ENCODE results near the gene AP5B1.

The AP5B1 gene

DNA sequence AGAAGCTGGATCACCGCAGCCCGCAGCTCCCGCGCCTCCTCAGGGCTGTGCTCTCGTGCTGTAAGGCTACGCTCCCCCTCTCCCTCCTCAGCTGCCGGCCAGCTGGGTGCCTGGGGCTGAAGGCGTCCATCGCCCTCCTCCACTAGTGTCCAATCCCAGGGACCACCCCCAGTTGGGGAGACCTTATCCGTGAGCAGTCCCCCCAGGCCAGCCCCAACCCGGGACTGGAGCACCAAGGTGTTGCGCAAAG, 1.2 kb downstream of the AP5B1 start:
- DNase-seq = no peak
- H3K4ac ChIP-seq (ENCODE audit: low read depth in 1 of 2, low read length in 2 of 2) = no peak overlapping the region
- peaks cover 30% of the 10 kb centered on the region for H3K4me1 ChIP-seq (ENCODE audit: control insufficient read depth, insufficient read depth, low read depth, low read length)
- no peak overlapping the region for H2AK5ac ChIP-seq (ENCODE audit: low read length, severe bottlenecking)
- H2AFZ ChIP-seq (ENCODE audit: low read depth, low read length) = no peak overlapping the region
- peaks cover 28 to 37% of the 10 kb centered on the region in 2 experiments for H3K36me3 ChIP-seq (ENCODE audit: control insufficient read depth in 1 of 2, insufficient read depth in 2 of 2, low read depth in 1 of 2, low read length in 2 of 2)
- peak overlapping the region; percentile 66 for H4K8ac ChIP-seq (ENCODE audit: low read length)
- H3K27me3 ChIP-seq (ENCODE audit: control insufficient read depth in 1 of 2, insufficient read depth in 1 of 2, low read length in 2 of 2) = peaks cover 0 to 17% of the 10 kb centered on the region in 2 experiments
- no peaks in the 10 kb centered on the region for H3K9me3 ChIP-seq (ENCODE audit: control insufficient read depth, low read length)
- no peak overlapping the region for H2BK15ac ChIP-seq (ENCODE audit: low read depth, poor library complexity, severe bottlenecking)
- H3K4me2 ChIP-seq (ENCODE audit: low read length, poor library complexity, severe bottlenecking) = peak overlapping the region; percentile 75
- peak overlapping the region in 1 of 2 experiments; percentile 8 for H3K14ac ChIP-seq (ENCODE audit: low read length in 2 of 2)
- no peak overlapping the region for H2BK120ac ChIP-seq (ENCODE audit: low read depth, low read length)
- H3K18ac ChIP-seq (ENCODE audit: low read depth in 1 of 2, low read length in 2 of 2) = no peak overlapping the region
- no peak overlapping the region for H4K91ac ChIP-seq (ENCODE audit: low read length)
- peak overlapping the region; percentile 94 for H3K9ac ChIP-seq (ENCODE audit: low read length)
- no peak overlapping the region for H2BK12ac ChIP-seq (ENCODE audit: low read length in 2 of 2)
- peak overlapping the region; percentile 76 to 85 for H3K4me3 ChIP-seq (ENCODE audit: insufficient read depth in 1 of 2, low read depth in 1 of 2, low read length in 2 of 2)
- no peak overlapping the region for H2BK5ac ChIP-seq (ENCODE audit: low read depth, low read length, poor library complexity, severe bottlenecking)
- no peak overlapping the region for H3K23ac ChIP-seq (ENCODE audit: low read length in 2 of 2)
- H3K27ac ChIP-seq (ENCODE audit: low read length, poor library complexity, severe bottlenecking) = no peak overlapping the region
- H3K79me1 ChIP-seq (replicated peaks; ENCODE audit: low read length, poor library complexity, severe bottlenecking) = peaks cover 39% of the 10 kb centered on the region
- 93% methylated on average over 12 of the region's 12 CpGs for WGBS

- DNase-seq = no peak
- Histone ChIP-seq H3K18ac (ENCODE audit: low read depth in 1 of 2, low read length in 2 of 2) (no peak overlapping the region), H2BK15ac (ENCODE audit: low read depth, poor library complexity, severe bottlenecking) (no peak overlapping the region), H3K9ac (ENCODE audit: low read length) (peak overlapping the region; percentile 94), H2BK12ac (ENCODE audit: low read length in 2 of 2) (no peak overlapping the region), H2AFZ (ENCODE audit: low read depth, low read length) (no peak overlapping the region), H3K27me3 (ENCODE audit: control insufficient read depth in 1 of 2, insufficient read depth in 1 of 2, low read length in 2 of 2) (peaks cover 0 to 12% of the 10 kb centered on the region in 2 experiments), H3K36me3 (ENCODE audit: control insufficient read depth in 1 of 2, insufficient read depth in 2 of 2, low read depth in 1 of 2, low read length in 2 of 2) (peaks cover 28 to 37% of the 10 kb centered on the region in 2 experiments), H3K23ac (ENCODE audit: low read length in 2 of 2) (peak overlapping the region in 1 of 2 experiments; percentile 20), H3K4me2 (ENCODE audit: low read length, poor library complexity, severe bottlenecking) (peak overlapping the region; percentile 75), H3K14ac (ENCODE audit: low read length in 2 of 2) (peak overlapping the region in 1 of 2 experiments; percentile 6), H2AK5ac (ENCODE audit: low read length, severe bottlenecking) (no peak overlapping the region), H3K27ac (ENCODE audit: low read length, poor library complexity, severe bottlenecking) (no peak overlapping the region), H3K4me3 (ENCODE audit: insufficient read depth in 1 of 2, low read depth in 1 of 2, low read length in 2 of 2) (peak overlapping the region; percentile 76 to 85), H4K91ac (ENCODE audit: low read length) (no peak overlapping the region), H2BK120ac (ENCODE audit: low read depth, low read length) (no peak overlapping the region), H3K9me3 (ENCODE audit: control insufficient read depth, low read length) (no peaks in the 10 kb centered on the region), H3K4me1 (ENCODE audit: control insufficient read depth, insufficient read depth, low read depth, low read length) (peaks cover 30% of the 10 kb centered on the region), H3K79me1 (replicated peaks; ENCODE audit: low read length, poor library complexity, severe bottlenecking) (peaks cover 40% of the 10 kb centered on the region), H2BK5ac (ENCODE audit: low read depth, low read length, poor library complexity, severe bottlenecking) (no peak overlapping the region), H3K4ac (ENCODE audit: low read depth in 1 of 2, low read length in 2 of 2) (no peak overlapping the region), H4K8ac (ENCODE audit: low read length) (no peak overlapping the region)
- WGBS = 97% methylated on average over 24 of the region's 25 CpGs
Measured at GRCh38 chr11:65778901-65779668, 1.7 kb downstream of the AP5B1 start.

DNA sequence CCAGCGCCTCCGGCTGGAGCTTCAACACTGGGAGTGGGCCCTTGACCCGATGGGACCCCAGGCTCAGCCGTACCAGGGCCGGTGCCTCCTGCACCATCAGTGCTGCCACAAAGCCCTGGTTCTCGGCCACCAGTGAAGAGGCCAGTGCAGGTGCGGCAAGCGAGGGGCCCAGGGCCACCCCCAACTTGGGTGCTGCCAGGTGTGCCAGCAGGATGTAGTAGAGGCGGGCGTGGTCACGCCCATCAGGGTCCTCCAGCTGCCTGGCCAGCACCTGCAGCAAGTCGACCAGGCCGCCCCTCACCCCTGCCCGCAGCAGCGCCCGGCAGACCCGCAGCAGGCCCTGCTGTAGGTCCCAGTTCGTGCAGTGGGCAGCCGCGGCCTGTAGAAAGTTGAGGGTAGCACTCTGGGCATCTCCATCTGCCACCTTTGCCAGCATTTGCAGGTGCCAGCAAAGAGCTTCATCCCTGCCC, 2.3 kb downstream of the AP5B1 start:
- Histone ChIP-seq H3K23ac (ENCODE audit: low read length in 2 of 2) (no peak overlapping the region), H4K8ac (ENCODE audit: low read length) (no peak overlapping the region), H2BK120ac (ENCODE audit: low read depth, low read length) (no peak overlapping the region), H4K91ac (ENCODE audit: low read length) (no peak overlapping the region), H2BK12ac (ENCODE audit: low read length in 2 of 2) (no peak overlapping the region), H3K9ac (ENCODE audit: low read length) (no peak overlapping the region), H3K9me3 (ENCODE audit: control insufficient read depth, low read length) (no peaks in the 10 kb centered on the region), H3K4ac (ENCODE audit: low read depth in 1 of 2, low read length in 2 of 2) (no peak overlapping the region), H3K4me2 (ENCODE audit: low read length, poor library complexity, severe bottlenecking) (no peak overlapping the region), H3K4me3 (ENCODE audit: insufficient read depth in 1 of 2, low read depth in 1 of 2, low read length in 2 of 2) (no peak overlapping the region), H2BK5ac (ENCODE audit: low read depth, low read length, poor library complexity, severe bottlenecking) (no peak overlapping the region), H3K4me1 (ENCODE audit: control insufficient read depth, insufficient read depth, low read depth, low read length) (peaks cover 30% of the 10 kb centered on the region), H3K14ac (ENCODE audit: low read length in 2 of 2) (no peak overlapping the region), H3K27me3 (ENCODE audit: control insufficient read depth in 1 of 2, insufficient read depth in 1 of 2, low read length in 2 of 2) (peaks cover 0 to 11% of the 10 kb centered on the region in 2 experiments), H3K79me1 (replicated peaks; ENCODE audit: low read length, poor library complexity, severe bottlenecking) (peaks cover 42% of the 10 kb centered on the region), H3K27ac (ENCODE audit: low read length, poor library complexity, severe bottlenecking) (no peak overlapping the region), H2BK15ac (ENCODE audit: low read depth, poor library complexity, severe bottlenecking) (no peak overlapping the region), H3K36me3 (ENCODE audit: control insufficient read depth in 1 of 2, insufficient read depth in 2 of 2, low read depth in 1 of 2, low read length in 2 of 2) (peaks cover 28 to 37% of the 10 kb centered on the region in 2 experiments), H2AK5ac (ENCODE audit: low read length, severe bottlenecking) (no peak overlapping the region), H2AFZ (ENCODE audit: low read depth, low read length) (no peak overlapping the region), H3K18ac (ENCODE audit: low read depth in 1 of 2, low read length in 2 of 2) (no peak overlapping the region)
- 97% methylated on average over 20 of the region's 20 CpGs for WGBS
- no peak for DNase-seq

DNA sequence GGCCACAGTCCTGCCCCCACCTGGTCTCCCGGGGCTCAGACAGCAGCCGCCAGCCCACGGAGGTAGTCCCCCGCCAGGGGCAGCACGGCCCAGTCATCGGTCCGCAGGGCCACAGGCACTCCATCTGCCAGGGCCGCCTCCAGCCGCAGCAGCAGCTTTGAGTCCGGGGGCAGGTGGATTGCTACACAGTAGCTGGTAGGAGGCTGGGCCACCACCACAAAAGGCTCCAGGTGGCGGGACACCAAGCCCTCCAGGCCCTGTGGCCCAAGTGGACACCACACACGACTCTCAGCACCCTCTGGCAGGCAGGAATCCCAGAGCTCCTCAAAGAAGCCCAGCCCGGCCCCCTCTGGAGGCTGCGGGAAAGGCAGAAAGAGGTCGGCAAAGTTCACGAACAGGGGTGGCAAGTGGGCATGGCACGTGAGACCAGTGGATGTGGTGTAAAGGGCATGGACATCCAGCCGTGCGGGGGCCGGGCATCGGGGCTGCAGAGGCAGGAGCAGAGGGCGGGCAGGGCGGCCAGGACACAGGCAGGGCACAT, 2.9 kb downstream of the AP5B1 start:
- Histone ChIP-seq H2AK5ac (ENCODE audit: low read length, severe bottlenecking) (no peak overlapping the region), H2BK12ac (ENCODE audit: low read length in 2 of 2) (no peak overlapping the region), H3K36me3 (ENCODE audit: control insufficient read depth in 1 of 2, insufficient read depth in 2 of 2, low read depth in 1 of 2, low read length in 2 of 2) (peaks cover 28 to 37% of the 10 kb centered on the region in 2 experiments), H2AFZ (ENCODE audit: low read depth, low read length) (no peak overlapping the region), H4K8ac (ENCODE audit: low read length) (no peak overlapping the region), H3K18ac (ENCODE audit: low read depth in 1 of 2, low read length in 2 of 2) (no peak overlapping the region), H3K27ac (ENCODE audit: low read length, poor library complexity, severe bottlenecking) (no peak overlapping the region), H2BK15ac (ENCODE audit: low read depth, poor library complexity, severe bottlenecking) (peak overlapping the region; percentile 57), H3K9me3 (ENCODE audit: control insufficient read depth, low read length) (no peaks in the 10 kb centered on the region), H3K4me1 (ENCODE audit: control insufficient read depth, insufficient read depth, low read depth, low read length) (peaks cover 30% of the 10 kb centered on the region), H3K27me3 (ENCODE audit: control insufficient read depth in 1 of 2, insufficient read depth in 1 of 2, low read length in 2 of 2) (peaks cover 0 to 7% of the 10 kb centered on the region in 2 experiments), H3K79me1 (replicated peaks; ENCODE audit: low read length, poor library complexity, severe bottlenecking) (peaks cover 44% of the 10 kb centered on the region), H2BK120ac (ENCODE audit: low read depth, low read length) (no peak overlapping the region), H3K4me2 (ENCODE audit: low read length, poor library complexity, severe bottlenecking) (no peak overlapping the region), H4K91ac (ENCODE audit: low read length) (no peak overlapping the region), H3K14ac (ENCODE audit: low read length in 2 of 2) (no peak overlapping the region), H2BK5ac (ENCODE audit: low read depth, low read length, poor library complexity, severe bottlenecking) (no peak overlapping the region), H3K9ac (ENCODE audit: low read length) (no peak overlapping the region), H3K23ac (ENCODE audit: low read length in 2 of 2) (no peak overlapping the region), H3K4me3 (ENCODE audit: insufficient read depth in 1 of 2, low read depth in 1 of 2, low read length in 2 of 2) (no peak overlapping the region), H3K4ac (ENCODE audit: low read depth in 1 of 2, low read length in 2 of 2) (no peak overlapping the region)
- no peak for DNase-seq
- 96% methylated on average over 23 of the region's 23 CpGs for WGBS

All from mesenchymal stem cell (in vitro differentiated cells and primary cell).